Esophagus mucosa (tissue), 1 donor: ENCODE data around the gene UNC119B. TPM values are rescaled to one million over a fixed set of nuclear protein-coding genes. Genes with fewer than 3 reads are reported as not detected.

Experiments used
- ATAC-seq: fragments of 200-7000 bp; cut with Tn5 transposase; one replicate; pipeline ENCODE4 v1.9.1; 2020
- total RNA-seq: library from RNA; stranded (reverse); gene quantifications from one replicate; pipeline ENCODE4 v1.2.4, GENCODE V29; 2023
- donor health status: DM: yes; HTN: yes; CAD: no.

The UNC119B gene
- total RNA-seq, 1 donor from 2014 or later, result 14.7 TPM

DNA sequence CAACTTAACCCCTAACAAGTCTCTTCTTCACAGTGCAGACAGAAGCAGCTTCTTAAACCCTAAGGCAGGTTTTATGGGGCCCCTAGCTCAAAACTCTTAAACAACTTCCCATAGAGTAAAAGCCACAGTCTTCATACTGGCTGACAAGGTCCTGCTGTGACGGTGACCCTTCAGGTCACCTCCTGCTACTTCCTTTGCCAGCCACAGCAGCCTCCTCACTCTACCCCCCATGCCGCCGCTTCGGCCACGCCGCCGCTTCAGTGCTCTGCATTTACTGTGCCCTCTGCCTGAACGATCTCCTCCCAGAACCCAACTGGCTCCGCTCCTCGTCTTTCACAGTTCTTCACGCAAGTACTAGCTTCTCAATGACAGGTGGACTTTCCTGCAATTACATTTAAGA, 60.8 kb downstream of the UNC119B start:
- ATAC-seq, result no peak

Other genes with a start within 250 kb of the UNC119B start
- 139 TPM for gene SRSF9, start 240.7 kb upstream of the UNC119B start, total RNA-seq
- gene DYNLL1, start 214.3 kb upstream of the UNC119B start, total RNA-seq, result 621 TPM
- 23.2 TPM for gene COQ5, start 181.3 kb upstream of the UNC119B start, total RNA-seq
- gene RNF10, start 176.1 kb upstream of the UNC119B start, total RNA-seq, result 198 TPM
- 26.2 TPM for gene POP5, start 129.1 kb upstream of the UNC119B start, total RNA-seq
- 0.16 TPM for gene CABP1, start 69.8 kb upstream of the UNC119B start, total RNA-seq
- gene MLEC, start 23.3 kb upstream of the UNC119B start, total RNA-seq, result 40.1 TPM
- gene ACADS, start 15.4 kb downstream of the UNC119B start, total RNA-seq, result 11.3 TPM
- gene SPPL3, start 193.9 kb downstream of the UNC119B start, total RNA-seq, result 85.8 TPM